Measurements from ENCODE around the gene DPM2. TPM values are rescaled to one million over a fixed set of nuclear protein-coding genes. Genes with fewer than 3 reads are reported as not detected.
A peak's percentile ranks its signal among the peaks of the same experiment; 100 is the strongest.

The DPM2 gene
- total and polyA plus RNA-seq, 7 experiments from 2014 or later, result 29.1 to 84.4 (median 39.5) TPM

DNA sequence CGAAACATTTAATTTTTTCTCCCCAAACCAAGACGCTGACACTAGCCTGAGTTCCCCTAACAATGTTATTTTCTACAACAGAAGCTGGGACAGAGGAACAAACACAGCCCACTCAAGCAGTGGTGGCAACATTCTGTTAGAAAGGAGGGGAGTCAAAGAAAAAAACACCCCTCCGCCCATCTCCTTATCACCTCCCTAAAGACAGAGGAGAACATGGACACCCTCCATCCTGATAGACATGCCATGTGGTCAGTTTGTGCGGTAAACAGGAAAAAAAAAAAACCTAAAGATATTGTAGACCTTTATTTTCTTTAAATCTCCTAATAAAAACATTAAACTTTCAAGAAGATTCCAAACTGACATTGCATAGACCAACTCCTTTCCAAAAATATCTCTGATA, 2.9 kb upstream of the DPM2 start:
- ATAC-seq (no peak), DNase-seq (no peak)
- CTCF ChIA-PET, result interaction anchor here (1.0 to 7.2 kb wide), 4 partner anchors 13 to 94 kb away, joined by 3 to 110 read pairs (median 20); no protein-coding TSS in a partner anchor
- no peaks in the 10 kb centered on the region for H3K27me3 ChIP-seq (ENCODE audit: control insufficient read depth in 2 of 2, insufficient read depth in 2 of 2, low read length in 2 of 2)
- Mint-ChIP-seq H3K9me3 (peaks cover 0 to 27% (median 0%) of the 10 kb centered on the region in 11 donors), H3K36me3 (peaks cover 0 to 41% (median 28%) of the 10 kb centered on the region in 5 donors), H3K4me3 (peak overlapping the region in 2 of 10 donors; percentile 11 to 13), H3K27ac (peak overlapping the region; percentile 43 to 74 (median 58)), H3K27me3 (peaks cover 0 to 4% (median 0%) of the 10 kb centered on the region in 5 donors), H3K4me1 (peaks cover 36 to 65% (median 56%) of the 10 kb centered on the region in 7 donors)
- no peaks in the 10 kb centered on the region for H3K9me3 ChIP-seq (ENCODE audit: control insufficient read depth in 2 of 3, low read length in 3 of 3)
- H3K27ac ChIP-seq (ENCODE audit: low read depth, low read length), result no peak overlapping the region
- peaks cover 27 to 32% of the 10 kb centered on the region in 2 donors for H3K4me1 ChIP-seq (ENCODE audit: control insufficient read depth in 2 of 2, insufficient read depth in 2 of 2, low read length in 2 of 2)
- H3K4me3 ChIP-seq (ENCODE audit: low read length), result no peak overlapping the region
- peaks cover 13 to 60% (median 20%) of the 10 kb centered on the region in 3 experiments for H3K36me3 ChIP-seq (ENCODE audit: control insufficient read depth in 2 of 3, insufficient read depth in 3 of 3, low read length in 3 of 3)
- intact Hi-C loops (cut with micrococcal nuclease), result loop anchor here in 1 of 2 donors (5.0 kb wide), 1 partner anchor 42 kb away; the partner anchor contains the start of gene EEIG1
- POLR2A ChIA-PET, result interaction anchor here (1.3 to 61.3 kb wide), 6 partner anchors 9 to 132 kb away, joined by 3 to 1719 read pairs (median 5); partner anchors contain the start of gene EEIG1

DNA sequence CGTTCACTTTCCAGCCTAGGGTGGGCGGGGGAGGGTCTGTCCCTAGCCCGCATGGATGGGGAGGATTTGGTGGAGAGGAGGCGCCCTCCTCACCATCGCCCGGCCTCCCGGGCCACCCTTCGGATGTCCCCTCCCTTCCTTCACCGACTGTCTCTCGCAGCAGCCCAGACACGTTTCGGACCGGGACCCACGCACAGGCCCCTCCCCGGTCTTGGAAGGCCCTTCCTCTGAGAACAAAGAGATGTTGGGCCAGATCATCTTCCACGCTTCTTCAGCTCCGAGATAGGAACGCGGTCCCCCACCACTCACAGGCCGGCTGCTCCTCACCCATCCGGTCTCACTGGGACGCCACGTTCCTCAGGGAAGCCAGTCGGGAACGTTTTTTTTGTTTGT, 640 bp upstream of the DPM2 start:
- Histone ChIP-seq H3K9me3 (ENCODE audit: control insufficient read depth in 2 of 3, low read length in 3 of 3) (no peaks in the 10 kb centered on the region), H3K4me1 (ENCODE audit: control insufficient read depth in 2 of 2, insufficient read depth in 2 of 2, low read length in 2 of 2) (peaks cover 24 to 29% of the 10 kb centered on the region in 2 donors), H3K27ac (ENCODE audit: low read depth, low read length) (peak overlapping the region; percentile 78), H3K27me3 (ENCODE audit: control insufficient read depth in 2 of 2, insufficient read depth in 2 of 2, low read length in 2 of 2) (no peaks in the 10 kb centered on the region), H3K36me3 (ENCODE audit: control insufficient read depth in 2 of 3, insufficient read depth in 3 of 3, low read length in 3 of 3) (peaks cover 4 to 44% (median 18%) of the 10 kb centered on the region in 3 experiments), H3K4me3 (ENCODE audit: low read length) (peak overlapping the region; percentile 88)
- Mint-ChIP-seq H3K27me3 (peaks cover 0 to 4% (median 0%) of the 10 kb centered on the region in 5 donors), H3K4me1 (peaks cover 39 to 64% (median 53%) of the 10 kb centered on the region in 7 donors), H3K27ac (peak overlapping the region; percentile 73 to 99 (median 95)), H3K9me3 (peaks cover 0 to 29% (median 0%) of the 10 kb centered on the region in 11 donors), H3K4me3 (peak overlapping the region in 9 of 10 donors; percentile 44 to 98 (median 71)), H3K36me3 (peaks cover 0 to 26% (median 18%) of the 10 kb centered on the region in 5 donors)
- no peak for ATAC-seq
- no peak for DNase-seq
- intact Hi-C loops (cut with micrococcal nuclease), result loop anchor here in 1 of 2 donors (5.0 kb wide), 1 partner anchor 189 kb away; the partner anchor contains the start of gene PTGES2
- POLR2A ChIA-PET, result interaction anchor here (0.7 to 61.3 kb wide), 4 partner anchors 9 to 129 kb away, joined by 3 to 1719 read pairs (median 12); partner anchors contain the start of genes EEIG1, NAIF1 and PIP5KL1
- CTCF ChIA-PET, result interaction anchor here (1.1 to 7.2 kb wide), 2 partner anchors 8 to 97 kb away, joined by 3 to 110 read pairs; no protein-coding TSS in a partner anchor

GRCh38 chr9:127937056-127937387, 632 bp downstream of the DPM2 start:
- intact Hi-C loops (cut with micrococcal nuclease), result loop anchor here (1.0 to 5.0 kb wide), 3 partner anchors 10 to 190 kb away; partner anchors contain the start of genes NAIF1 (in 1 of the 2) and PTGES2 (in 1 of the 2)
- CTCF ChIA-PET, result interaction anchor here (1.1 kb wide), 1 partner anchor 92 kb away, joined by 6 read pairs; no protein-coding TSS in a partner anchor
- Histone ChIP-seq H3K27ac (ENCODE audit: low read depth, low read length) (peak overlapping the region; percentile 78), H3K4me1 (ENCODE audit: control insufficient read depth in 2 of 2, insufficient read depth in 2 of 2, low read length in 2 of 2) (peaks cover 24 to 25% of the 10 kb centered on the region in 2 donors), H3K27me3 (ENCODE audit: control insufficient read depth in 2 of 2, insufficient read depth in 2 of 2, low read length in 2 of 2) (no peaks in the 10 kb centered on the region), H3K4me3 (ENCODE audit: low read length) (peak overlapping the region; percentile 88), H3K9me3 (ENCODE audit: control insufficient read depth in 2 of 3, low read length in 3 of 3) (no peaks in the 10 kb centered on the region), H3K36me3 (ENCODE audit: control insufficient read depth in 2 of 3, insufficient read depth in 3 of 3, low read length in 3 of 3) (peaks cover 0 to 31% (median 5%) of the 10 kb centered on the region in 3 experiments)
- no peak for ATAC-seq
- Mint-ChIP-seq H3K9me3 (peaks cover 0 to 29% (median 0%) of the 10 kb centered on the region in 11 donors), H3K27me3 (peaks cover 0 to 4% (median 0%) of the 10 kb centered on the region in 5 donors), H3K27ac (peak overlapping the region; percentile 88 to 99 (median 95)), H3K4me1 (peaks cover 35 to 61% (median 47%) of the 10 kb centered on the region in 7 donors), H3K4me3 (peak overlapping the region; percentile 85 to 98 (median 92)), H3K36me3 (peaks cover 0 to 19% (median 11%) of the 10 kb centered on the region in 5 donors)
- POLR2A ChIA-PET, result interaction anchor here (0.7 to 61.3 kb wide), 9 partner anchors 8 to 135 kb away, joined by 3 to 1719 read pairs (median 3); partner anchors contain the start of genes EEIG1 and PIP5KL1
- no peak for DNase-seq

GRCh38 chr9:127936347-127936852, 1.3 kb downstream of the DPM2 start:
- ATAC-seq, result no peak
- H3K27ac ChIP-seq (ENCODE audit: low read depth, low read length), result peak overlapping the region; percentile 78
- CTCF ChIA-PET, result no interaction called here

DNA sequence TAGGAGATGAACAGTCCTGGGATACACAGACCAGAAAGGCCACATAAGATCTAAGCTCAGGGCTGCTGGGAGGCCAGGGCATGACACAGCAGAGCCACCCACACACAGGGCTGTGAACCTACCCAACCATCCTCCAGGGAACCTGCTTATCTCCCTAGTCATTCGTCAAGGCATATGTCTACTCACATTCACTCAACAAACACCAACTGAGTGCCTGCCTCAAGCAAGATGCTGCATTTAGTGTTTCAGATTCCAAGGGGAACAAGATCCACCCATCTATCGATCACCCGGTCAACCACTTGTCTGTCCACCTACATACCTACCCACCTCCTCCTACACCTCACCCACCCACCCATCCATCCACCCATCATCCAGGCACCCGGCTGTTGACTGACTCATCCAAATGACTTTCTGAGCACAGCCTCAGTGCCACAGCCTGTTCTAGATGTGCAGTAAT, 1.9 kb downstream of the DPM2 start:
- intact Hi-C loops (cut with micrococcal nuclease), result loop anchor here in 1 of 2 donors (5.0 kb wide), 1 partner anchor 192 kb away; the partner anchor contains the start of gene PTGES2

More at GRCh38 chr9:127936347-127936852, 1.3 kb downstream of the DPM2 start:
- Mint-ChIP-seq H3K4me3 (peak overlapping the region; percentile 85 to 98 (median 92)), H3K4me1 (peaks cover 38 to 64% (median 49%) of the 10 kb centered on the region in 7 donors), H3K9me3 (peaks cover 0 to 34% (median 0%) of the 10 kb centered on the region in 11 donors), H3K27me3 (peaks cover 0 to 4% (median 0%) of the 10 kb centered on the region in 5 donors), H3K27ac (peak overlapping the region; percentile 88 to 99 (median 95)), H3K36me3 (peaks cover 0 to 17% (median 11%) of the 10 kb centered on the region in 5 donors)
- intact Hi-C loops (cut with micrococcal nuclease), result loop anchor here in 1 of 2 donors (5.0 kb wide), 1 partner anchor 191 kb away; the partner anchor contains the start of gene PTGES2
- Histone ChIP-seq H3K9me3 (ENCODE audit: control insufficient read depth in 2 of 3, low read length in 3 of 3) (no peaks in the 10 kb centered on the region), H3K27me3 (ENCODE audit: control insufficient read depth in 2 of 2, insufficient read depth in 2 of 2, low read length in 2 of 2) (no peaks in the 10 kb centered on the region), H3K4me1 (ENCODE audit: control insufficient read depth in 2 of 2, insufficient read depth in 2 of 2, low read length in 2 of 2) (peaks cover 27 to 29% of the 10 kb centered on the region in 2 donors), H3K4me3 (ENCODE audit: low read length) (peak overlapping the region; percentile 88), H3K36me3 (ENCODE audit: control insufficient read depth in 2 of 3, insufficient read depth in 3 of 3, low read length in 3 of 3) (peaks cover 0 to 25% (median 3%) of the 10 kb centered on the region in 3 experiments)
- peak in 1 of 9 donors; percentile 14 for DNase-seq
- POLR2A ChIA-PET, result interaction anchor here (0.8 to 61.3 kb wide), 6 partner anchors 7 to 1477 kb away, joined by 3 to 1719 read pairs (median 4); partner anchors contain the start of genes EEIG1 and PIP5KL1

More for the DNA sequence above, 1.9 kb downstream of the DPM2 start:
- Mint-ChIP-seq H3K27ac (peak overlapping the region; percentile 68 to 99 (median 94)), H3K9me3 (peaks cover 0 to 39% (median 0%) of the 10 kb centered on the region in 11 donors), H3K27me3 (peaks cover 0 to 4% (median 0%) of the 10 kb centered on the region in 5 donors), H3K36me3 (peaks cover 0 to 17% (median 10%) of the 10 kb centered on the region in 5 donors), H3K4me3 (peak overlapping the region; percentile 35 to 98 (median 89)), H3K4me1 (peaks cover 42 to 67% (median 55%) of the 10 kb centered on the region in 7 donors)
- H3K27me3 ChIP-seq (ENCODE audit: control insufficient read depth in 2 of 2, insufficient read depth in 2 of 2, low read length in 2 of 2), result no peaks in the 10 kb centered on the region
- ATAC-seq, result no peak
- ChIA-PET POLR2A (interaction anchor here (0.5 to 1.9 kb wide), 5 partner anchors 10 to 1478 kb away, joined by 3 to 5 read pairs (median 4); no protein-coding TSS in a partner anchor), CTCF (interaction anchor here (1.3 kb wide), 1 partner anchor 14 kb away, joined by 3 read pairs; no protein-coding TSS in a partner anchor)
- H3K27ac ChIP-seq (ENCODE audit: low read depth, low read length), result no peak overlapping the region
- no peaks in the 10 kb centered on the region for H3K9me3 ChIP-seq (ENCODE audit: control insufficient read depth in 2 of 3, low read length in 3 of 3)
- peaks cover 0 to 19% (median 3%) of the 10 kb centered on the region in 3 experiments for H3K36me3 ChIP-seq (ENCODE audit: control insufficient read depth in 2 of 3, insufficient read depth in 3 of 3, low read length in 3 of 3)
- no peak overlapping the region for H3K4me3 ChIP-seq (ENCODE audit: low read length)
- peaks cover 33 to 35% of the 10 kb centered on the region in 2 donors for H3K4me1 ChIP-seq (ENCODE audit: control insufficient read depth in 2 of 2, insufficient read depth in 2 of 2, low read length in 2 of 2)
- DNase-seq, result peak in 1 of 9 donors; percentile 8
